HG03432 (cell line): ENCODE measurements around the gene STRA6.

Source experiments
- ATAC-seq: cut with Tn5 transposase; IDR thresholded peaks from one replicate; pipeline ENCODE4 v1.9.1; 2021; ENCODE audit warnings: mild to moderate bottlenecking, moderate library complexity; ENCODE audit not compliant: unreplicated experiment

STRA6 gene

GRCh38 chr15:74133694-74134386 is 68.7 kb downstream of the STRA6 start:
- no peak for ATAC-seq

GRCh38 chr15:74132681-74133651 is 69.6 kb downstream of the STRA6 start:
- ATAC-seq = no peak

- ATAC-seq = no peak
These were observed 70.8 kb downstream of the STRA6 start for GRCh38 chr15:74131628-74132413.

DNA sequence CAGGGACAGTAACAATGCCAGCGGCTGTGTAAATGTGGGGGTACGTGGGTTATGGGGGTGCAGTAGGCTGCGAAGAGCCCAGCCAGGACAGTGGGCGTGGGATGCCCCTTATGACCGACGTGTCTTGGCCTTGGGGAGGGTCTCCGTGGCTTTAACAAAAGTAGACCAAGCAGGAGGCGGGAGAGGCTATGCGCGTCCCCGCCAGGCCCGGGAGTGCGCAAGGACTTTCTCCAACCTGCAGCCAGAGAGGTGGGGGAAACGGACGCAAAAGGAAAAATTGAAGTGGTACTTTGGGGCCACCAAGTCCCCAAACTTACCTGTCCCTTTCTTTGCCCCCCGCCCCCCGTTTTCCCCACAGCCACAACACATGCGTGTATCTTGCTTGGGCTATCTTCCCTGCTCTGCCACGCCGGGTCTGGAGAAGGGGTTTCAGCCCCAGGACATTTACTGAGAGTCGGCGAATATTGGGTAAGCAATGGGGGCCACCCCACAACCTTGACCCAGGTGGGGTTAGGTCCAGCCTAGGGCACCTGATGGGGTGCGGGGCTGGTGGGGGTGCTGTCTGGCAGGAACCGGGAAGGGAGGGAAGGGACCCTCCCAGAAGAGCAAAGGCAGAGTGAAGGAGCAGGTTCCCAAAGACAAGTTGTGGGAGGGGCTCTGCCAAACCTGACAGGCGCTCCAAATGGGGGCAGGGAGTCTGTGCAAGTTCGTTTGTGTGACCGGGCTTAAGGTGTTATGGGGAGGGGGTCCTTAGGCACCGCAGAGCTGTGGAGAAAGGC is 71.5 kb downstream of the STRA6 start:
- ATAC-seq = no peak

DNA sequence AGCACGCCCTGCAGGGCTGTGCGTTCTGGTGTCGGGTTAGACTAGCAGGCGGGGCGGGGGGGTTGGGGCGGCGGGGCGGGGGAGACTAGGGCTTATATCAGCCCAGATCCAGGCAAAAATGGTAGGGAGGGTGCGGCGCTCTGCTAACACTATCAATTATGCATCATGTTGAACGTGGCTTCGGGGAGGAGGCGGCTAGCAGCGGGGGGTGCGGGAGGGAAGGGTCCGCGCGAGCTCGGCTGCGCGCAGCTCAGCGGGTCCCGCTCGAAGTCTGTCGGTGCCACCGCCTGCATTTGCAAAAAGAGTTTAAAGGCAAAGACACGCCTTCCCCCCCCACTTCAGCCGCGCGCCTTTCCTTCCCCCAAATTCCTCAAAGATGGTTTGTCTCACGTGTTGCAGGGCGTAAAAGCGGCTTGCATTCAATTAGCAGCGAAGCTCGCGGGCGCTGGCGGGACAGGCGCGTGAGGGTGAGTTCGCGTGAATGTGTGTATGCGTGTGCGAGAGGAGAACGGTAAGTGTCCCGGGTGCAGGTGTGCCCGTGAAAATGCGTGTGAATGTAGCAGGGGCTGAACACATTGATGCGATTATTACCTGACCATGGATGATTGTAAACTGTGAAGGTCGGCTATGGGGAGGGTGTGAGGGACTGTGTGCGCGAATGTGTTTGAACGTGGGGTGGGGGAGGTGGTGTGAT is 72.3 kb downstream of the STRA6 start, which contains the start of gene ISLR2:
ISLR2 (plus strand) TSS at position 432 of the 694 bp plus-strand sequence. CDS start 2,169 bp downstream, outside the sequence.
- no peak for ATAC-seq

DNA sequence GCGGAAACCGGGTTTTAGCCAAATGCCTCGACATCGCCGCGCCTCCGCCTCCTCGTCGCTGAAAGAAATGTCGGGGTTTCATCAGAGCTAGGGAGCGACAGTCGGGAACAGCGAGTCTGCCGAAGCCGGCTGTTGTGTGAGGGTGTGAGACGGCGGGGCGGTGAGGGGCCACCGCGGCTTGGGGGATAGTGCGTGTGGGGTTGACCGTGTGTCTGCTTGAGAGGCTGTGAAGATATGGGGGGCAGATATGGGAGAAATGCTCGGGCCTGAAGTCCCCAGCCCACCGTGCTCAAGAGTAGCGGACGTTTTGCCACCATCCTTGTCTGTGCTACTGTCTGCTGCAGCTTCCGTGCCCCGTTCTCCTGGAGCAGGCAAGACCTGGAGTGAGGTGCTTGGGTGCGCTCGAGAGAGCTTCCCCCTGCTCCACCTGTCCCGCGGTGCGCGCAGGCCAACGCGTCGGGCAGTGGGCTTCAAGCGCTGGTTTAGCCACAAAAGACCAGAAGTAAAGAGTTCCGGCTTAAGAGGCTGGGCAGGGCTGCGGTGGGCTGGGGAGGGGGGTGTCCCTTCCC is 72.9 kb downstream of the STRA6 start:
- ATAC-seq = no peak
